ENCODE data around the gene ZNF749. TPM values are rescaled to one million over a fixed set of nuclear protein-coding genes. Genes with fewer than 3 reads are reported as not detected.

Gene ZNF749
- 11.7 and 13.8 TPM in 2 replicates for total RNA-seq (ENCODE audit: low replicate concordance)

DNA sequence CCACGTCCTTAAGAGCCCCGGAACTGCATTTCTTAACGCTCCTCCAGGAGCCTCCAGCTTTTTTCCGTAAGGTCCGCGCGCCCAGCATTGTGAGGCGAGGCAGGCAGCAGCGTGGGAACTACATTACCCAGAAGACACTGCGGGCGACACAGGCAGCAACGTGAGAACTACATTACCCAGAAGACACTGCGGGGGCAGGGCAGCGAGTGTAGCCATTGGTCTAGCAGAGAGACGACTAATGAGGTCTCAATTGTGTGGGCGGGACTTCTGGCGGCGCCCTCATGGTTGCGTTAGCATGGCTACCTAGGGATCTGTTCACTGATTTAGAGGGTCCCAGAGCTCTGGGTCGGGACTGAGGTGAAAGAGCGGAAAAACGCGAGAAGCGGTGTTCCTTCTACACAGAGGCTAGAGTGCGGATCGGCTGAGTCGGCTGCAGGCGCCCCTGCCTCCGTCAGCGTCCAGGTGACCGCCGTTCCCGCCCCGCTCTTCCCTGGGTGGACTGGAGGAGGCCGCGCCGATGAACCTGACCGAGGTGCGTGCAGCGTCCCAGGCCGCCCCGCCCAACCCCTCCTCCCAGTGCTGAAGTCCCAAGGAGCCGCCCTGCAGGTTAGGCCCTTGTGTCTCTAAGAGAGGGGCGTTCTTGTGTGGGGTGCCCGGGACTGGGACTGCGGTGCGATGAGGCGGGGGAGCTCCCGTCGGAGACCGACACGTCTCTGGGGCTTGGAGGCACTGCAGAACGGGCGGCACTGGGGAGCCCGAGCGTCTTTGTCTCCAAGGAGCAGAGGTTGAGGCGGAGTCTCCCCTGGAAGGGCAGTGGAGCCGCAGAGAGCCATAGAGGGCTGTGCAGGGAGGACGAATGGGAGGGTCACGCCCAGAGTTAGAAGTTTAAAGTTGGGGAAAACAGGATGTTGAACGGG, at the start of gene ZNF749:
Gene ZNF749 (plus strand): TSS at position 264 of the 917 bp plus-strand sequence. CDS start 254 bp downstream, at position 518.
- Histone ChIP-seq H3K27me3 (no peaks in the 10 kb centered on the region), H3K27ac (no peak within 1 kb of the TSS), H4K20me1 (ENCODE audit: low read depth) (peaks cover 4% of the 10 kb centered on the region), H3K9me3 (ENCODE audit: low read depth) (no peaks in the 10 kb centered on the region), H3F3A (ENCODE audit: low read depth) (peaks cover 6% of the 10 kb centered on the region), H3K4me1 (peaks cover 6% of the 10 kb centered on the region), H3K4me3 (peak within 1 kb of the TSS; percentile 94), H3K4me2 (peak within 1 kb of the TSS; percentile 91), H3K9ac (peak within 1 kb of the TSS; percentile 68), H3K79me2 (ENCODE audit: low read depth) (peaks cover 55% of the 10 kb centered on the region), H2AFZ (replicated peaks) (peak within 1 kb of the TSS; percentile 86), H3K36me3 (no peaks in the 10 kb centered on the region)
- H3K4me3 Mint-ChIP-seq = peak within 1 kb of the TSS; percentile 100
- peak within 1 kb of the TSS; percentile 82 for H3K27ac Mint-ChIP-seq
- H3K27me3 Mint-ChIP-seq (ENCODE audit: insufficient read depth, low read depth) = peaks cover 9% of the 10 kb centered on the region
- H3K36me3 Mint-ChIP-seq = peaks cover 59% of the 10 kb centered on the region
- H3K4me1 Mint-ChIP-seq = peaks cover 19% of the 10 kb centered on the region
- peaks cover 60% of the 10 kb centered on the region for H3K9me3 Mint-ChIP-seq
- peak; percentile 99 for DNase-seq (ENCODE audit: low spot score)
- TF ChIP-seq, protein P1, sequence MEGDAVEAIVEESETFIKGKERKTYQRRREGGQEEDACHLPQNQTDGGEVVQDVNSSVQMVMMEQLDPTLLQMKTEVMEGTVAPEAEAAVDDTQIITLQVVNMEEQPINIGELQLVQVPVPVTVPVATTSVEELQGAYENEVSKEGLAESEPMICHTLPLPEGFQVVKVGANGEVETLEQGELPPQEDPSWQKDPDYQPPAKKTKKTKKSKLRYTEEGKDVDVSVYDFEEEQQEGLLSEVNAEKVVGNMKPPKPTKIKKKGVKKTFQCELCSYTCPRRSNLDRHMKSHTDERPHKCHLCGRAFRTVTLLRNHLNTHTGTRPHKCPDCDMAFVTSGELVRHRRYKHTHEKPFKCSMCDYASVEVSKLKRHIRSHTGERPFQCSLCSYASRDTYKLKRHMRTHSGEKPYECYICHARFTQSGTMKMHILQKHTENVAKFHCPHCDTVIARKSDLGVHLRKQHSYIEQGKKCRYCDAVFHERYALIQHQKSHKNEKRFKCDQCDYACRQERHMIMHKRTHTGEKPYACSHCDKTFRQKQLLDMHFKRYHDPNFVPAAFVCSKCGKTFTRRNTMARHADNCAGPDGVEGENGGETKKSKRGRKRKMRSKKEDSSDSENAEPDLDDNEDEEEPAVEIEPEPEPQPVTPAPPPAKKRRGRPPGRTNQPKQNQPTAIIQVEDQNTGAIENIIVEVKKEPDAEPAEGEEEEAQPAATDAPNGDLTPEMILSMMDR (IDR thresholded peaks at IDR 0.05) = no peak
- TF ChIP-seq EZH2 (IDR thresholded peaks at IDR 0.05) (no peak), EZH2phosphoT487 (IDR thresholded peaks at IDR 0.05) (no peak)

DNA sequence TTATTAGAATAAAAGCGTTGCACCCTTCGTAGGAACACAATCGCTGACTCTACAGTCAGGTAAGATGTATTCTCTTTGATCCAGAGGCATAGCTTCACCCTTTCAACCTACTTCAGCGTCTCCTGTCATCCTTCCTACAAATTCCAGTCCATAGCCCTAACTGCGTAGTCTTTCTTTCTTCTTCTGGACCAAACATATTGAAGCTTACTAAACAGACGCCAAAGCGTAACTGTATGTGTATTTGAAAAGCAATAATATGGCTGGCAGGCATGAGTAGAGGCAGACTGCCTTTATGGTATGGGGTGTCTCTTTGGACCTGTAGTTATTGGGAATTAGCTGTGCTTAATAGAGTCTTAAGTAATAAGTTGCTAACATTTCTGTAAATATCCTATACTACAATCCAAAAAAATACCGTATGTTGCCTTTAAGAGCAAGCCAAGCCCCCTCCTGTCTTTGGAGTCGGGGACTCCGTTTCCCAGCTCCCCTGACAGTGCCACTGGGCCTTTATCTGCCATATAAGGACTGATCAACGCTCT, 45.9 kb upstream of the ZNF749 start:
- H3K9me3 Mint-ChIP-seq = peaks cover 7% of the 10 kb centered on the region
- Histone ChIP-seq H3K27ac (no peak overlapping the region), H3K4me1 (peaks cover 7% of the 10 kb centered on the region), H3K4me3 (peak overlapping the region; percentile 37), H3K79me2 (ENCODE audit: low read depth) (peaks cover 38% of the 10 kb centered on the region), H2AFZ (replicated peaks) (peak overlapping the region; percentile 96), H3K27me3 (peaks cover 11% of the 10 kb centered on the region), H3K4me2 (peak overlapping the region; percentile 67), H3F3A (ENCODE audit: low read depth) (peaks cover 6% of the 10 kb centered on the region), H4K20me1 (ENCODE audit: low read depth) (no peaks in the 10 kb centered on the region), H3K9ac (no peak overlapping the region), H3K9me3 (ENCODE audit: low read depth) (no peaks in the 10 kb centered on the region), H3K36me3 (no peaks in the 10 kb centered on the region)
- H3K27ac Mint-ChIP-seq = peak overlapping the region; percentile 93
- no peaks in the 10 kb centered on the region for H3K27me3 Mint-ChIP-seq (ENCODE audit: insufficient read depth, low read depth)
- H3K4me1 Mint-ChIP-seq = peaks cover 11% of the 10 kb centered on the region
- peak overlapping the region; percentile 96 for H3K4me3 Mint-ChIP-seq
- no peak for DNase-seq (ENCODE audit: low spot score)
- H3K36me3 Mint-ChIP-seq = peaks cover 14% of the 10 kb centered on the region
- TF ChIP-seq EZH2 (IDR thresholded peaks at IDR 0.05) = peak; percentile 29
- TF ChIP-seq, protein P1 (IDR thresholded peaks at IDR 0.05) = no peak

DNA sequence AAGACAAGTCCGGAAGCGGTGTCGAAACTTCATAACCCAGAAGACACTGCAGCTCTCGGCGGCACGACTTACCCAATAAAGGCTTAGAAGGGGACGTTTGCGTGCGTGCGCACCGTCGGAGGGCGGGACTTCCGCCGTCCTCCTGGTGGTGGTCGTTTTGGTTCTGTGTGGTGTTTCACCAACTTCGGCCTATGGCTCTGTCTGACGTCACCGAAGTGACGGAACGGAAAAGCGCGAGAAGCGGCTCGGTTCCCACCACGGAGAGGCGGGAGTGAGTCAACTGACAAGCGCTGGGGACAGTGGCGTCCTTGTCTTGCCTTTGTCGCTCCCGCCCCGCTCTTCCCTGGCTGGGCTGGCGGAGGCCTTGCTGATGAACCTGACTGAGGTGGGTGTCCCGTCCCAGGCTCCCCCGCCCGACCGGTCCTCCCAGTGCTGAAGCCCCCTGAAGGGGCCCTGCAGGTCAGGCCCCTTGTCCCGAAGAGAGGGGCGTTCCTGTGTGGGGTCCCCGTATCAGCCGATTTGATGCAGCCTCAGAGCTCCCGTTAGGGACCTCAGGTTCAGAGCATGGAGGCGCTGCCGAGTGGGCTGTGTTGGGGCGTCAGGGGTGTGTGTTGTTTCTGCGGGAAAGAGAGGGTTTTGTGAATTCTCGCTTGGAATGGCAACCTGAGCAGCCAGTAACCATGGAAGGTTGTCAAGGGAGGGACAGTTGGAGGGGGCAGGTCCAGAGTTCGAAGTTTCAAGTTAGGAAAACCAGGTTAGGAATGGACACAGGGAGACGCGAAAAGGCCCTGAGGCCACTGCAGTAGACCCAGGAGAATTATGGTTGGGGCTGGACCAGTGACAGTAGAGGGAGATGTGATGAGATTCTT, 45.2 kb upstream of the ZNF749 start, which contains the start of gene ZNF548:
Gene ZNF548 (plus strand): TSS at position 125 of the 869 bp plus-strand sequence. CDS start 246 bp downstream, at position 371.
- H3K4me2 ChIP-seq = peak within 1 kb of the TSS; percentile 96
- TF ChIP-seq, protein P1 (IDR thresholded peaks at IDR 0.05) = peak; percentile 34
- no peak for TF ChIP-seq EZH2 (IDR thresholded peaks at IDR 0.05)
- Mint-ChIP-seq H3K9me3 (peaks cover 7% of the 10 kb centered on the region), H3K4me1 (peaks cover 11% of the 10 kb centered on the region), H3K36me3 (peaks cover 18% of the 10 kb centered on the region), H3K27ac (peak within 1 kb of the TSS; percentile 93), H3K27me3 (ENCODE audit: insufficient read depth, low read depth) (no peaks in the 10 kb centered on the region), H3K4me3 (peak within 1 kb of the TSS; percentile 96)
- peaks cover 40% of the 10 kb centered on the region for H3K79me2 ChIP-seq (ENCODE audit: low read depth)
- DNase-seq (ENCODE audit: low spot score) = peak; percentile 99
- peak within 1 kb of the TSS; percentile 74 for H3K4me3 ChIP-seq
- peaks cover 6% of the 10 kb centered on the region for H3F3A ChIP-seq (ENCODE audit: low read depth)
- peak within 1 kb of the TSS; percentile 85 for H3K9ac ChIP-seq
- H3K27ac ChIP-seq = peak within 1 kb of the TSS; percentile 96
- peak within 1 kb of the TSS; percentile 96 for H2AFZ ChIP-seq (replicated peaks)
- no peaks in the 10 kb centered on the region for H3K36me3 ChIP-seq
- no peaks in the 10 kb centered on the region for H3K9me3 ChIP-seq (ENCODE audit: low read depth)
- peaks cover 7% of the 10 kb centered on the region for H3K4me1 ChIP-seq
- no peaks in the 10 kb centered on the region for H4K20me1 ChIP-seq (ENCODE audit: low read depth)
- H3K27me3 ChIP-seq = peaks cover 11% of the 10 kb centered on the region

Data from neural progenitor cell (in vitro differentiated cells).